MM.1S (cell line): Measurements from ENCODE around the gene GNAI3.

ENCODE experiments used
- EZH2 ChIP-seq: fragments of 300-600 bp; sonication (generic); optimal IDR thresholded peaks from 2 replicates; pipeline ENCODE3; 2017; ENCODE audit warnings: low read depth, mild to moderate bottlenecking, antibody characterized with exemption, low read length, mixed read lengths
- TF ChIP-seq, protein P1 (sequence below): fragments of 300-600 bp; sonication (generic); IDR thresholded peaks from 2 replicates; pipeline ENCODE4 v1.5.1; 2016; ENCODE audit warnings: antibody characterized with exemption, low read length, mixed read lengths

DNA sequence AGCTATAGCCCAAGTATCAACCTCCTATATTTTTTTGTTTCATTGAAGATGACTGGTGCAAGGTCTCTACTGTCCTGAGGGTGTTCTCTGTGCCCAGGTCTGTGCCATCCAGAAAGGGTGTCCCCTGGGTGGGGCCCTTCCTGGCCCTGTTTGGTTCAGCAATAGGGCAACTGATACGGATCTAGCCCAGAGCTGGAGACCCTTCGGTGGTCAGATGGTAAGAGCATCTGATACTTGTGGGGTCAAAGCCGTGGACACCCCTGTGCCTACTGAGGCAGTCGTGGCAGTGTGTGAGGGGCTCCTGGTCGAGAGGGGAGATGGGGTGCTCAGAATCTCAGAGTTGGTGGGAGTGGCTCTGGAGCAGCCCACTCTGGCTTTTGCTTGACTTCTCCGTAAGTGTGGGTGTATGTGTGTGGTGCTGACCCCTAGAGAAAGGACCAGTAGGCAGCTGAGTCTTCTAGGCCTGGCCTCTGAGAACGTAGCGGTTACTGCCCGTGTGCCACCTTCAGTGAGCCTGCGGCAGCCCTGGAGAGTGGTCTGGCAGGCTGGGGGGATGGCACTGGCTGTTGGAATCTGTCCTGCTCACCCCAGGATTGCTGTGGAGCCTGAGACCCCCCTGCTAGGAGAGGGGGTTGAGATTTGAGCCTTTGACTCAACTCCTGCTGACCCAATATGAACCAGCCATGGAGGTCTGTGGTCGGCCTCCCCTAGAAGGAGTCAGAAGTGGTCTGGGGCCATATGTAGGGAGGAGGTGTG lies 73.9 kb downstream of the GNAI3 start:
- TF ChIP-seq, protein P1, sequence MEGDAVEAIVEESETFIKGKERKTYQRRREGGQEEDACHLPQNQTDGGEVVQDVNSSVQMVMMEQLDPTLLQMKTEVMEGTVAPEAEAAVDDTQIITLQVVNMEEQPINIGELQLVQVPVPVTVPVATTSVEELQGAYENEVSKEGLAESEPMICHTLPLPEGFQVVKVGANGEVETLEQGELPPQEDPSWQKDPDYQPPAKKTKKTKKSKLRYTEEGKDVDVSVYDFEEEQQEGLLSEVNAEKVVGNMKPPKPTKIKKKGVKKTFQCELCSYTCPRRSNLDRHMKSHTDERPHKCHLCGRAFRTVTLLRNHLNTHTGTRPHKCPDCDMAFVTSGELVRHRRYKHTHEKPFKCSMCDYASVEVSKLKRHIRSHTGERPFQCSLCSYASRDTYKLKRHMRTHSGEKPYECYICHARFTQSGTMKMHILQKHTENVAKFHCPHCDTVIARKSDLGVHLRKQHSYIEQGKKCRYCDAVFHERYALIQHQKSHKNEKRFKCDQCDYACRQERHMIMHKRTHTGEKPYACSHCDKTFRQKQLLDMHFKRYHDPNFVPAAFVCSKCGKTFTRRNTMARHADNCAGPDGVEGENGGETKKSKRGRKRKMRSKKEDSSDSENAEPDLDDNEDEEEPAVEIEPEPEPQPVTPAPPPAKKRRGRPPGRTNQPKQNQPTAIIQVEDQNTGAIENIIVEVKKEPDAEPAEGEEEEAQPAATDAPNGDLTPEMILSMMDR: no peak
- TF ChIP-seq EZH2: no peak
